Vagina (tissue), 2 donors: Measurements from ENCODE around the gene LCOR.

Source experiments
- CTCF ChIP-seq, 3 experiments: fragments of 450-650 bp in 2 of 3; fragments of 200-600 bp in 1 of 3; sonication (generic) in 1 of 3; IDR thresholded peaks; one replicate each; pipeline ENCODE4 v1.5.1; 2017 to 2019; ENCODE audit warnings: antibody characterized with exemption in 3 of 3, mild to moderate bottlenecking in 2 of 3, moderate library complexity in 2 of 3
- POLR2A ChIP-seq, 2 donors: fragments of 450-650 bp; IDR thresholded peaks; one replicate each; pipeline ENCODE4 v1.6.1; 2017; ENCODE audit warnings: antibody characterized with exemption in 2 of 2, mild to moderate bottlenecking in 2 of 2, moderate library complexity in 2 of 2
- POLR2AphosphoS5 ChIP-seq, 2 donors: sonication (generic); formaldehyde crosslinking; IDR thresholded peaks; one replicate each; pipeline ENCODE4 v1.9.0; 2017; ENCODE audit warnings: antibody characterized with exemption in 2 of 2, mild to moderate bottlenecking in 2 of 2, low read depth in 1 of 2; ENCODE audit not compliant: insufficient read depth in 1 of 2

- TF ChIP-seq POLR2A (IDR thresholded peaks at IDR 0.05) (no peak), CTCF (IDR thresholded peaks at IDR 0.05) (no peak), POLR2AphosphoS5 (IDR thresholded peaks at IDR 0.05; ENCODE audit: insufficient read depth in 1 of 2, low read depth in 1 of 2) (no peak)
Measured at GRCh38 chr10:96987842-96988175, 155.7 kb downstream of the LCOR start.
